Motor neuron (in vitro differentiated cells): Measurements from ENCODE around the gene SLC26A6. TPM values are rescaled to one million over a fixed set of nuclear protein-coding genes. Genes with fewer than 3 reads are reported as not detected.
A peak's percentile ranks its signal among the peaks of the same experiment; 100 is the strongest.

Experiments used
- ATAC-seq, 8 experiments: fragments of 200-7000 bp; cut with Tn5 transposase; replicated peaks in 6 of 8; 2 replicates each; pipeline ENCODE4 v1.8.0; 2021; ENCODE audit warnings: mild to moderate bottlenecking in 8 of 8, moderate library complexity in 8 of 8
- H3K27ac ChIP-seq, 2 donors: fragments of 250-450 bp; sonication (Bioruptor Pico); 2 replicates each; pipeline ENCODE4 v1.9.0; 2021; ENCODE audit warnings: antibody characterized with exemption in 2 of 2, mild to moderate bottlenecking in 2 of 2, moderate library complexity in 1 of 2
- H3K4me1 ChIP-seq, 2 donors: fragments of 250-450 bp; sonication (Bioruptor Pico); replicated peaks in 1 of 2; 2 replicates each; pipeline ENCODE4 v1.6.1; 2021; ENCODE audit warnings: antibody characterized with exemption in 2 of 2, mild to moderate bottlenecking in 2 of 2, moderate library complexity in 1 of 2
- H3K4me3 ChIP-seq, 5 donors: fragments of 250-450 bp; sonication (Bioruptor Pico); 2 replicates each; pipeline ENCODE4 v1.9.0; 2021; ENCODE audit warnings: antibody characterized with exemption in 5 of 5, mild to moderate bottlenecking in 5 of 5, moderate library complexity in 4 of 5
- WGBS, 10 experiments: fragments of 450-650 bp; shearing (Covaris generic); methylation state at CpG; one replicate each; pipeline ENCODE4 v1.0.0; 2022; 5-methylcytosine and 5-hydroxymethylcytosine counted together
- in situ Hi-C, 9 experiments: fragments of 400-800 bp; cut with MboI; loops; one replicate each; pipeline ENCODE4 v1.15.0; 2021; ENCODE audit warnings: low sequenced_read_pairs in 9 of 9, low pct_unique_long_range_greater_than_20kb in 2 of 9; ENCODE audit not compliant: unreplicated experiment in 9 of 9
- total RNA-seq, 8 experiments: library from RNA; unstranded; fragments of 300-600 nt; gene quantifications; 2 replicates each; pipeline versions ENCODE4 v1.2.3 to v1.2.4, GENCODE V29; 2022

SLC26A6 gene
- total RNA-seq, 8 experiments from 2014 or later: 7.1 to 27.0 (median 10.1) TPM

DNA sequence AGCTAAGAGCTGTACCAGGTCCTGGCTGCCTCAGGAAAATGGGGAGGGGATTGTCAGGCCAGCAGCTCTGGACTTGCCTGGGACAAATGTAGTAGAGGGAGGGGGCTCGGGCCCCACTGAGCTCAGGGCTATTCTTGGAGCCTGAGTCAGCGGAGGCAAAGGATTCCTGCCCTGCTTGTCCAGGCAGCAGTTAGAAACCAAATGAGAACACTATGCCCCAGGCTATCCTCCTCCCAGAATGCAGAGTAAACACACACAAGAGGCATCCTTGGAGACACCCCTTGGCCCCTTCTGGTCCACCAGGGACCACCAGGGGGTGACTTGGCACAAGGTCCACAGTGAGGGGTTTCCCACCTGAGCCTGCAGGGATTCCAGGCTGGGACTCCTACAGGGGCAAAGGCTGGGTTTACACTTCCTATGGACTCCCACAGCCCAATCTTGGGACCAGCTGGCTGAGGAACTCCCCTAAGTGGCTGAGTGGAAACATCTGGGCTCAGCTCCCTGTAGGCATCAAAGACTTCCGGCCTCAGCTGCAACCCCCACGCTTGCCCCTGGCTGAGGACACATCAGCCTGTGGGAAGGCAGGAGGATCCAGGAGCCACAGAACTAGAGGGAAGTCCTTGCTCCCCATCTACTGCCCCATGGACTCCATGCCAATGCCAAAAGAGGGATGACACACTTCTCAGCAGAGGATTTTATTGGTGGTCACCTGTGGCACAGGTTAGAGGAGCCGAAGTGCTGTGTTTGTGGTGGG lies 36.8 kb downstream of the SLC26A6 start:
- Histone ChIP-seq H3K4me3 (no peak overlapping the region), H3K27ac (no peak overlapping the region), H3K4me1 (peaks cover 14% of the 10 kb centered on the region in 2 donors)
- ATAC-seq: peak; percentile 55 to 86 (median 70)
- whole genome bisulfite sequencing, 10 experiments: 0 to 95% (median 56%) methylated on average over 1 to 3 of the region's 5 CpGs; no CpG with 5 or more reads in 4 of the 10 experiments
- in situ Hi-C loops: no loop called here

DNA sequence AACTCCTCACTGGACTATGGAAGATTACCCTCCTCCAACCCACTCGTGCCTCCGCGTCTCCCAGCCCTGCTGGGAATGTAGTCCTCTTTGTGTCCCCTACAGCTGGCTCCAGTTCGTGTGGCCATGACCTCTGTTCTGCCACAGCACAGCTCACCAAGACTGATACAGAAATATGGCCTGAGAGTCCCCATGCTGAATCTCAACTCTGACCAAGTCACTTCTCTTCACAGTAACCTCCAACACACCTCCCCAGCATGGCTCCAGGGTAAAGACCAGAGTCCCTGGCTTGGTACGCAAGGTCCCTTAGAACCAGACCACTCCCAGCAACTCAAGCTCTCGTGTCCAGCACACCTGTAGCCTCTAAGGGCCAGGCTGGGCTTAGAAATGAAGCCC lies 37.9 kb downstream of the SLC26A6 start:
- Histone ChIP-seq H3K27ac (no peak overlapping the region), H3K4me1 (peaks cover 14% of the 10 kb centered on the region in 2 donors), H3K4me3 (no peak overlapping the region)
- ATAC-seq: no peak
- 55 to 100% (median 96%) methylated on average over 1 to 6 of the region's 6 CpGs; no CpG with 5 or more reads in 3 of the 10 experiments for WGBS, 10 experiments
- in situ Hi-C loops: no loop called here

DNA sequence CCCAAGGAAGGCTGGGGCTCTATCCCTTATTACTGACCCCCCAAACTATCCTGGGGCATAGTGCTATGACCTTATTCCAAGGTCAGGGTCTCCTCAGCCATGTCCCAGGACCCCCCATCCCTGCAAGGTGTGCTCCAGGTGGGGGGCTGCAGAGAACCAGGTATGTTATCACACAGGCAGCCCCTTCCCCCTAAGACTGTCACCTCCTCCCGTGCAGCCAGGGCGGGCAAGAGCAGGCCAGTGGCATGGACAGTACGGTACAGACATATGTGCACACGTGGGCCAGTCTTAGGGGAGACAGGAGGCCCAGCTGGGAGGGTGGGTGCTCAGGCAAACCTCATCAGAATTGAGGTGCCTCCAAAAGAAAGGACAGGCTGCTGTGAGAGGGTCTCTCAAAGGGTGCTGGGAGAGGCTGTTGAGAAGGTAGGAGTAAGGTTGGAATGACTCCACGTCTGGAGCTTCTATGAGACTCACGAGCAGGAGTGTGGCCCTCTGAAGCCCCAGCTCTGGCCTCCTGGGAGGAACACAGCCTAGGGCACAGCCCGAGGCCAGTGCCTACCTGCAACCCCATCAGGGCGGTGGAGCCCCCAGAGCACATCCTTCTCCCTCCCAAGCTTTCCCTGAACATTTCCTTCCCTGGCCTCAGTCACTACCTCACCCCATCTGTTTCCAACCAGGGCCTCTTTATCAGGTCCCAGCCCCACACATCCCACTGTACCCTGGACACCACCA lies 38.4 kb downstream of the SLC26A6 start:
- peaks cover 14% of the 10 kb centered on the region in 2 donors for H3K4me1 ChIP-seq
- in situ Hi-C loops: no loop called here
- no peak for ATAC-seq
- no peak overlapping the region for H3K27ac ChIP-seq
- 80 to 100% (median 100%) methylated on average over 1 to 4 of the region's 8 CpGs; no CpG with 5 or more reads in 4 of the 10 experiments for WGBS, 10 experiments
- no peak overlapping the region for H3K4me3 ChIP-seq

DNA sequence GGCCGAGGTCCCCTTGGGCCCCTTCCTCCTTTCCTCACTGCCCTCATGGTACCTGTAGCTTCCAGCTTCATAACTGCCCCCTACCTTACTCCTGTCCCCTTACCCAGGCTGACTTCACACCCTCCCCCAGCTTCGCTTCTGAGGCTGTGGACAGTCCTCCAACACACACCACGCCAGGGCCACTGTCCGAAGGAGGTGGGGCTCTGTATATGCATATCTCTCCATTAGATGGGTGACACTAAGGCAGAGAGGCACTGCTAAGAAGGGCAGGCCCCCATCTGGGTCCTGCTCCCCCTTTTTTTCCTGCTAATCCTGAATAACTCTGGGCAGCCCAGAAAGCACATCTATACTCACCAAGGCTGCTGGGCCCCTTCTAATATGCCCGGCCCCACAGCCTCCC lies 39.1 kb downstream of the SLC26A6 start:
- 20 to 100% (median 57%) methylated on average over 1 of the region's 5 CpGs; no CpG with 5 or more reads in 6 of the 10 experiments for WGBS, 10 experiments
- Histone ChIP-seq H3K4me3 (no peak overlapping the region), H3K4me1 (peaks cover 14% of the 10 kb centered on the region in 2 donors), H3K27ac (peak overlapping the region in 1 of 2 donors; percentile 49)
- peak in 5 of 8 experiments; percentile 4 to 11 (median 7) for ATAC-seq
- in situ Hi-C loops: no loop called here

DNA sequence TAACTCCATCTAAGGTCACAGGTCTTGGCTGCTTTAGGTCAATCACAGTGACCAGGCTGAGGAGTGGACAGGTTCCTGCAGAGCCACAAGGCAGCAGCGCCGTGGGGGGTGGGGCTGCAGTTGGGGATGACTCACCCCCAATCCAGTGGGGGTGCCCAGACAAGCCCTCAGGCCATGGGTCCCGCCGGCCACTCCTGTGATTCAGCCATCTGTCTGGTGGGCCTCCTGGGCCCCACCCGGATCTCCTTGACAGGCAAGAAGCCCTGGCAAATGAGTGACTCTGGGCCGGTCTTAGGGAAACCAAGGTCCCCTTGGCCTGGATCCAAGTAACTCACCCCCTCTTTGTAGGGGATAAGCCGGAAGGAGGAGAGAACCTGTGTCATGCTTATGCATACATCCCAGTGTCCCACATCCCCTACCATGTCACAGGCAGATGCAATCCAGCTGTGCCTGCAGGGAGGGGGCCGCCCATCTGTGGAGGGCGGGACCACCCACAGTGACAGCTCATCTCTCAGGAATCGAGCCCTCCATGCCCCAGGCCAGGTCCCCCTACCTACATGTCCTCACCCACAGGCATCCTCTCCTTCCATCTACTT lies 39.6 kb downstream of the SLC26A6 start:
- WGBS, 10 experiments: 7% methylated on average over 5 of the region's 10 CpGs; no CpG with 5 or more reads in 9 of the 10 experiments
- peak overlapping the region in 1 of 2 donors; percentile 49 for H3K27ac ChIP-seq
- peak; percentile 29 to 56 (median 49) for ATAC-seq
- H3K4me3 ChIP-seq: no peak overlapping the region
- in situ Hi-C loops: no loop called here
- H3K4me1 ChIP-seq: peaks cover 14% of the 10 kb centered on the region in 2 donors

DNA sequence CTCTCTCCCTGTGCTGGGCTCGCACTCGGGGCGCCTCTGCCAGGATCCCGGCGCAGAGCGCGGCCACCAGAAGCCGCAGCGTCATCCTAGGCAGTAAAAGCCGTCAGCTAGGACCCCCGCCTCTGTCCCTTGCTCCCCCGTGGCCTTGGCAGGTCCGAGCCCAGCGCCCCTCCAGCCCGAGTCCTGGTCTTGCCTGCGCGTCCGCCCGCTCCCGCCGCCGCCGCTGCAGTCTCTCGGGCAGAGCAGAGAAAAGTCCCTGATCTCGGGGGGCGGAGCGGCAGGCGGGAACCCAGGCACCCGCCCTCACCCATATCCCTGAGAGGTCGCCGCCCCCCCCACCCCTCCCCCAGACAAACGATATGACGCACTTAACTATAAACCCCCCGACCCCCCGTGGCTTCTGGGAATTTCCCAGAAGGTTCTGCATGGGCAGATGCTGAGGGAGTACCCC lies 40.2 kb downstream of the SLC26A6 start, which contains the start of gene COL7A1:
Gene COL7A1 (minus strand): TSS at position 255 of the 451 bp plus-strand sequence. CDS start 170 bp downstream, at position 85.
- no peak within 1 kb of the TSS for H3K4me3 ChIP-seq
- ATAC-seq: peak in 4 of 8 experiments; percentile 2 to 9 (median 6)
- H3K27ac ChIP-seq: peak within 1 kb of the TSS in 1 of 2 donors; percentile 49
- in situ Hi-C loops: no loop called here
- WGBS, 10 experiments: no CpG with 5 or more reads among the region's 35 CpGs
- peaks cover 14% of the 10 kb centered on the region in 2 donors for H3K4me1 ChIP-seq

DNA sequence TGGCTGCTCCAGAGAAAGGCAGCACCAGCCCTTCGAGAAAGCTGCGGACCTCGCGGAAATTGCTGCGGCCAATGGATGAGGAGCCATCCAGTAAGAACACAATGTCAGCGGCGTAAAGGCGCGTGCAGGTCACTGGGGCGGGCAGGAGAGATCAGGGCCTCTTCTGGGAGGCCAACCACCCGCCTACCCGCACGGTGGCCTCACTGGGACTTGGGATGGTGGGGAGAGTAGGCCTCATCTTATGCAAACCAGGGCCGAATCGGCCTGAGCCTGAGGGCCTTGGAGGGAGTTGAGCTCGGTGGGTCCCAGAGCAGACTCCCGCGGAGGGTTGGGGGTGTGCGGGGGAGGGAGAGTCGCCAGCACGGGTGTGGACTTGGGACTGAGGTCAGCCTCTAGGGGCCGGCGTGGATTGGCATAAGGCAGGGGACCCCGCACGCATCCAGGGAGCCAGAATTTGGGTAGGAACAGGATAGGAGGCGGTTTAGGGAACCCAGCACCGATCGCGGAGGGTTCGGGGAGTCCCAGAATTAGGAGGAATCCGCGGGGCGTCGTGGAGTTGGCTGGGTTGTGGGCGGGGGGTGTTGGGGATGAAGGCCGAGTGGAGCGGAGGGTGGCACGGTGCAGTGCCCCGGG lies 40.7 kb downstream of the SLC26A6 start:
- peak in 1 of 8 experiments; percentile 1 for ATAC-seq
- Histone ChIP-seq H3K4me1 (peaks cover 14% of the 10 kb centered on the region in 2 donors), H3K27ac (no peak overlapping the region), H3K4me3 (no peak overlapping the region)
- in situ Hi-C loops: no loop called here
- 40 to 76% methylated on average over 1 to 5 of the region's 39 CpGs; no CpG with 5 or more reads in 8 of the 10 experiments for WGBS, 10 experiments

DNA sequence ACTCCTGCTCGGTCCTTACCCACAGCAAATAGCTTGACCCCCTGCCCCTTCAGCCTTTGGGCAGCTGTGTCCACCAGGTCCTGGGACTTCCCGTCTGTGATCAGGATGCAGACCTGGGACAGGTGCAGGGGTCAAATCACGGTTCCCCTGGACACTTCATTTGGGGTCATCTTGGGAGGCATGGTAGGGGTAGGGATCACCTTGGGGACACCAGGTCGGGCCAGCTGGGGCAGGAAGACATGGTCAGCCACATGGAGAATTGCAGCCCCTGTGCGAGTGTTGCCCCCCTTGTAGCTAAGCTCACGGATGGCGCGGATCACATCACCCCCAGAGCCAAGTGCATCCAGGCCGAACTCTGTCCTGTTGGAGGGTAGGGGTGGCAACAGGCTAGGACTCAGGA lies 41.9 kb downstream of the SLC26A6 start:
- in situ Hi-C loops: no loop called here

DNA sequence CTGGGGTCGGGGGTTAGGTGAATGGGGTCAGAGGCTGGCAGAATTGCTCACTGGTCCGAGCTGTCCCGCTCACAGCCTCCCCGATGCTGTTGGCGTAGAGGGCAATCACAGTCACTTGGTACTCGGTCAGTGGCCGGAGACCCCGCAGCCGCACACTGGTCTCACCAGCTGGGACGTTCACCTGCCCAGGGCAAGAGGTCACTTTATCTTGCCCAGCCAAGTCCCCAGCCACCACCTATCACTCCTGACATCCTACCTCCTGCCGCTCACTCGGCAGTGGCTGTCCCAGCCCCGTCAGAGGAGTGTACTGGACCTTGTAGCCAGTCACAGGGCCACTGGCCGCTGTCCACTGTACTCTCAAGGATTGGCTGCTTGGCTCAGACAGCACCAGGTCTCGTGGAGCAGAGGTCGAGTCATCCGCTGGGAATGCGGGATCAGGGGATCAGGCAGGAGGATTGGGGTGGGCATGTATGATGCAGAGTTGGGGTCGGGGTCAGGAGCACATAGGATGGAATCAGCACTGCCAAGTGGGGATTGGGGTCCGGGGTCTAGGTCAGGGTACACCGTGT lies 42.7 kb downstream of the SLC26A6 start:
- Histone ChIP-seq H3K4me1 (peaks cover 14% of the 10 kb centered on the region in 2 donors), H3K27ac (no peak overlapping the region), H3K4me3 (no peak overlapping the region)
- ATAC-seq: no peak
- in situ Hi-C loops: no loop called here
- 90 to 100% (median 95%) methylated on average over 1 to 7 of the region's 21 CpGs; no CpG with 5 or more reads in 6 of the 10 experiments for WGBS, 10 experiments

More for the DNA sequence above, 41.9 kb downstream of the SLC26A6 start:
- Histone ChIP-seq H3K27ac (no peak overlapping the region), H3K4me1 (peaks cover 14% of the 10 kb centered on the region in 2 donors), H3K4me3 (no peak overlapping the region)
- 80 to 100% (median 100%) methylated on average over 1 to 3 of the region's 9 CpGs; no CpG with 5 or more reads in 6 of the 10 experiments for WGBS, 10 experiments
- no peak for ATAC-seq

DNA sequence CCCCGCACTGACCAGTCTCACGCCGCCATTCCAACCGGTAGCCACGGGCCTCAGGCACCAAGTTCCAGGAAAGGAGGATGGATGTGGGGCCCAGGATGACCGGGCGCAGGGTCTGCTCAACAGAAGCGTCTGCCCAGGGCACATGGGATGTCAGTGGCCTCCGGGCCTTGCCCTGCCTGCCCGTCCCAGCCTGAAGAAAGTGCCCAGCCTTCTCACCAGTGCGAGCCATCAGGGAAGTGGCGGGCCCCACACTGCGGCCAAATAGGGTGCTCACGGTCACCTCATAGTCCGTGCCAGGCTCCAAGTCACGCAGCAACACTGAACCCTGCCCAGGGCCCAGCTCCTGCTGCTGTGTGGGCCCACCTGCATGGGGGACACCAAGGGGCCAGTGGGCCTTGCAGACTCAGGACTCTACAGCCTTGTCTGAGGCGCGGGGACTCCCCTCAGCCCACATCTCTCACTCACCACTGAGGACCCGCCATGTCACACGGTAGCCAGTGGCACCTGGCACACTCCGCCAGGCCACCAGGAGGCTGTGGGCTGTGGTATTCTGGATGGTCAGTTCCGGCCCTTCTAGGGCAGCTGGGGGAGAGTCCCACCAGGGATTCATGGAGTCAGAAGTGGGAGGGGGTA lies 43.3 kb downstream of the SLC26A6 start:
- Histone ChIP-seq H3K4me3 (no peak overlapping the region), H3K27ac (no peak overlapping the region), H3K4me1 (peaks cover 14% of the 10 kb centered on the region in 2 donors)
- in situ Hi-C loops: no loop called here
- no peak for ATAC-seq
- 80 to 94% (median 83%) methylated on average over 1 to 6 of the region's 22 CpGs; no CpG with 5 or more reads in 4 of the 10 experiments for WGBS, 10 experiments

DNA sequence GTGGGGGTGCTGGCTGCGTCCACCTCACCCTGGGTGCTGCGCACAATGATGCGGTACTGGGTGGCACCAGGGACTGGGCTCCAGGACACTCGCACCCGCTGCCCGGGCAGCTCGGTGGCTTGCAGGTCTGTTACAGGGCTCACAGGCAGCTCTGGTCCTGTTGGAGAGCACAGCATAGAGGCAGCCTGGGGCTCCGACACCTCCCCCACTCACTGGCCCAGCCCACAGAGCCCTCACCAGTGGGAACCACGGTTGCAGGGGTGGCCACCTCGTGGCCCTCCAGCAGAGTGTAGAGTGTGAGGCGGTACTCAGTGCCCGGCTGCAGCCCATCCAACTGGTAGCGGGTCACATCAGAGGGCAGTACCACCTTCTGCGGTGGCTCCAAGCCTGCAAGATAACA lies 43.8 kb downstream of the SLC26A6 start:
- Histone ChIP-seq H3K4me1 (peaks cover 12 to 14% of the 10 kb centered on the region in 2 donors), H3K27ac (no peak overlapping the region), H3K4me3 (no peak overlapping the region)
- no peak for ATAC-seq
- in situ Hi-C loops: no loop called here
- 78 to 80% (median 80%) methylated on average over 1 to 5 of the region's 14 CpGs; no CpG with 5 or more reads in 7 of the 10 experiments for WGBS, 10 experiments

DNA sequence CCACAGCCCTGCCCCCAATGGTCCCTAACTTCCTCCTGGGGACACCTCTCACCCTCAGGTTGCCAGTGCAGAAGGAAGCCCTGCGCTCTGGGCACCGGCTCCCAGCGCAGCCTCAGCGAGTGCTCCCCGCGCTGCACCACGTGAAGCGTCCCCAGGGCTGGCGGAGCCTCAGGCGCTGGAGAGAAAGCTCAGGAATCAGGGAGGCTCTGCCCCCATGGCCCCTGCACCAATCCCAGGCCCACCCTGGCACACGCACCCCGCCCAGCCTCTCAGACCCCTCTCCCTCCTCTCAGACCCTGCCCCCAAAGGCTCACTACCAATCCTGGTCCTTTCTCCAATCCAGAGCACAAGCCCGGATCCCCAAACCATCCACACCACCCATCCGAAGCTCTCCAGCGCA lies 47.0 kb downstream of the SLC26A6 start:
- H3K27ac ChIP-seq: no peak overlapping the region
- in situ Hi-C loops: no loop called here
- ATAC-seq: no peak
- H3K4me3 ChIP-seq: no peak overlapping the region
- H3K4me1 ChIP-seq: no peaks in the 10 kb centered on the region
- 80% methylated on average over 1 of the region's 15 CpGs; no CpG with 5 or more reads in 9 of the 10 experiments for WGBS, 10 experiments
